ENCODE data around the gene EFCAB6. TPM values are rescaled to one million over a fixed set of nuclear protein-coding genes. Genes with fewer than 3 reads are reported as not detected.

The EFCAB6 gene
- total and polyA plus RNA-seq, 8 donors, result 2.0 to 5.5 (median 3.5) TPM

- peak overlapping the region in 1 of 2 donors; percentile 33 for H3K27ac ChIP-seq
Observed at GRCh38 chr22:43829904-43830851, 18.1 kb upstream of the EFCAB6 start.

GRCh38 chr22:43828998-43829782, 17.1 kb upstream of the EFCAB6 start:
- Histone ChIP-seq H3K4me3 (no peak overlapping the region), H3K27ac (peak overlapping the region in 1 of 2 donors; percentile 33), H3K4me1 (peaks cover 4 to 7% of the 10 kb centered on the region in 2 donors), H3K9me3 (no peaks in the 10 kb centered on the region), H3K36me3 (no peaks in the 10 kb centered on the region), H3K27me3 (peaks cover 0 to 42% of the 10 kb centered on the region in 2 donors)
- DNase-seq, result peak in 3 of 4 donors; percentile 33 to 85 (median 76)
- ATAC-seq, result no peak
- intact Hi-C loops (cut with DNase I), result no loop called here
- TF ChIP-seq, protein P1, sequence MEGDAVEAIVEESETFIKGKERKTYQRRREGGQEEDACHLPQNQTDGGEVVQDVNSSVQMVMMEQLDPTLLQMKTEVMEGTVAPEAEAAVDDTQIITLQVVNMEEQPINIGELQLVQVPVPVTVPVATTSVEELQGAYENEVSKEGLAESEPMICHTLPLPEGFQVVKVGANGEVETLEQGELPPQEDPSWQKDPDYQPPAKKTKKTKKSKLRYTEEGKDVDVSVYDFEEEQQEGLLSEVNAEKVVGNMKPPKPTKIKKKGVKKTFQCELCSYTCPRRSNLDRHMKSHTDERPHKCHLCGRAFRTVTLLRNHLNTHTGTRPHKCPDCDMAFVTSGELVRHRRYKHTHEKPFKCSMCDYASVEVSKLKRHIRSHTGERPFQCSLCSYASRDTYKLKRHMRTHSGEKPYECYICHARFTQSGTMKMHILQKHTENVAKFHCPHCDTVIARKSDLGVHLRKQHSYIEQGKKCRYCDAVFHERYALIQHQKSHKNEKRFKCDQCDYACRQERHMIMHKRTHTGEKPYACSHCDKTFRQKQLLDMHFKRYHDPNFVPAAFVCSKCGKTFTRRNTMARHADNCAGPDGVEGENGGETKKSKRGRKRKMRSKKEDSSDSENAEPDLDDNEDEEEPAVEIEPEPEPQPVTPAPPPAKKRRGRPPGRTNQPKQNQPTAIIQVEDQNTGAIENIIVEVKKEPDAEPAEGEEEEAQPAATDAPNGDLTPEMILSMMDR (IDR thresholded peaks at IDR 0.05), result no peak

More at GRCh38 chr22:43829904-43830851, 18.1 kb upstream of the EFCAB6 start:
- TF ChIP-seq, protein P1 (IDR thresholded peaks at IDR 0.05), result no peak
- Histone ChIP-seq H3K27me3 (peaks cover 0 to 45% of the 10 kb centered on the region in 2 donors), H3K36me3 (no peaks in the 10 kb centered on the region), H3K4me3 (no peak overlapping the region), H3K9me3 (no peaks in the 10 kb centered on the region), H3K4me1 (peaks cover 4 to 7% of the 10 kb centered on the region in 2 donors)
- DNase-seq (peak in 2 of 4 donors; percentile 31 to 60), ATAC-seq (no peak)
- intact Hi-C loops (cut with DNase I), result no loop called here

DNA sequence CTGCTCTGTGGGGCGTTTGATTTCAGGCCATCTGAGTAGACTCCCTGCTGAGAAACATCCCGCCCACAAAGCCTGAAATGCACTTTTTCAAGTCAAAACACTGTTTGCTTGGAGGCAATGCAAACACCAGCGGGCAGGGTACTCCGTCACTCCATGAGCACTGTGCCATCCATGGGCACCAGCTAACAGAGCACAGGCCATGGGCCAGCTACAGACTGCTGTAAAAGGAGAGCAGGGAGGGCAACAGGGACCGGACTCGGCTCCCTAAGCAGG, 16.6 kb upstream of the EFCAB6 start:
- ATAC-seq (no peak), DNase-seq (peak in 1 of 4 donors; percentile 20)
- intact Hi-C loops (cut with DNase I), result no loop called here
- Histone ChIP-seq H3K4me1 (peaks cover 4 to 7% of the 10 kb centered on the region in 2 donors), H3K4me3 (no peak overlapping the region), H3K36me3 (no peaks in the 10 kb centered on the region), H3K9me3 (no peaks in the 10 kb centered on the region), H3K27ac (no peak overlapping the region), H3K27me3 (peaks cover 0 to 42% of the 10 kb centered on the region in 2 donors)
- TF ChIP-seq, protein P1 (IDR thresholded peaks at IDR 0.05), result no peak

GRCh38 chr22:43827926-43828724, 16.0 kb upstream of the EFCAB6 start:
- no peaks in the 10 kb centered on the region for H3K9me3 ChIP-seq
- DNase-seq, result peak in 1 of 4 donors; percentile 10
- no peak overlapping the region for H3K4me3 ChIP-seq
- TF ChIP-seq, protein P1 (IDR thresholded peaks at IDR 0.05), result no peak
- peaks cover 0 to 42% of the 10 kb centered on the region in 2 donors for H3K27me3 ChIP-seq
- peaks cover 4 to 7% of the 10 kb centered on the region in 2 donors for H3K4me1 ChIP-seq
- ATAC-seq, result no peak
- intact Hi-C loops (cut with DNase I), result no loop called here
- no peak overlapping the region for H3K27ac ChIP-seq
- no peaks in the 10 kb centered on the region for H3K36me3 ChIP-seq

Measured in left lung (tissue), 10 donors.